ENCODE results near the gene ADCY4. TPM values are rescaled to one million over a fixed set of nuclear protein-coding genes. Genes with fewer than 3 reads are reported as not detected.

The ADCY4 gene
- total RNA-seq, 1 donor from 2014 or later, result 1.6 TPM

GRCh38 chr14:24299255-24300191 lies 35.3 kb downstream of the ADCY4 start, which contains the start of the genes DHRS1 and NOP9:
DHRS1 (minus strand) TSS chr14:24299780; CDS start chr14:24299106, 674 bp downstream.
NOP9 (plus strand) TSS chr14:24299850; CDS start chr14:24299955, 105 bp downstream.
- Mint-ChIP-seq H3K4me1 (peaks cover 36% of the 10 kb centered on the region), H3K36me3 (ENCODE audit: low read depth) (peaks cover 44% of the 10 kb centered on the region), H3K27me3 (no peaks in the 10 kb centered on the region), H3K27ac (peak within 1 kb of the TSS; percentile 91), H3K4me3 (peak within 1 kb of the TSS; percentile 86), H3K9me3 (no peaks in the 10 kb centered on the region)
- intact Hi-C loops (cut with micrococcal nuclease), result loop anchor here (1.0 to 2.0 kb wide), 4 partner anchors 9 to 153 kb away; partner anchors contain the start of genes CHMP4A, GMPR2, NEDD8 and PSME2
- DNase-seq, result peak; percentile 98

- Mint-ChIP-seq H3K9me3 (no peaks in the 10 kb centered on the region), H3K27ac (peak overlapping the region; percentile 91), H3K27me3 (no peaks in the 10 kb centered on the region), H3K4me1 (peaks cover 36% of the 10 kb centered on the region), H3K4me3 (peak overlapping the region; percentile 86), H3K36me3 (ENCODE audit: low read depth) (peaks cover 41% of the 10 kb centered on the region)
- DNase-seq, result peak; percentile 70
- intact Hi-C loops (cut with micrococcal nuclease), result loop anchor here (1.0 to 2.0 kb wide), 3 partner anchors 67 to 152 kb away; partner anchors contain the start of genes CHMP4A, GMPR2, NEDD8 and PSME2
These were observed 36.0 kb downstream of the ADCY4 start for GRCh38 chr14:24298892-24299254.

GRCh38 chr14:24297190-24297964 lies 37.5 kb downstream of the ADCY4 start:
- no peak for DNase-seq
- Mint-ChIP-seq H3K4me3 (peak overlapping the region; percentile 48), H3K4me1 (peaks cover 36% of the 10 kb centered on the region), H3K27ac (peak overlapping the region; percentile 83), H3K9me3 (no peaks in the 10 kb centered on the region), H3K36me3 (ENCODE audit: low read depth) (peaks cover 30% of the 10 kb centered on the region), H3K27me3 (peaks cover 2% of the 10 kb centered on the region)
- intact Hi-C loops (cut with micrococcal nuclease), result loop anchor here (1.0 to 2.0 kb wide), 2 partner anchors 54 to 81 kb away; partner anchors contain the start of gene MDP1

- Mint-ChIP-seq H3K4me1 (peaks cover 36% of the 10 kb centered on the region), H3K36me3 (ENCODE audit: low read depth) (peaks cover 28% of the 10 kb centered on the region), H3K9me3 (no peaks in the 10 kb centered on the region), H3K27me3 (peaks cover 2% of the 10 kb centered on the region), H3K4me3 (peak overlapping the region; percentile 16), H3K27ac (peak overlapping the region; percentile 83)
- intact Hi-C loops (cut with micrococcal nuclease), result loop anchor here (1.0 to 2.0 kb wide), 3 partner anchors 22 to 80 kb away; partner anchors contain the start of gene MDP1
- DNase-seq, result peak; percentile 91
These were observed 38.3 kb downstream of the ADCY4 start for GRCh38 chr14:24296341-24297157.

GRCh38 chr14:24293525-24293924 lies 41.3 kb downstream of the ADCY4 start:
- peaks cover 2% of the 10 kb centered on the region for H3K27me3 Mint-ChIP-seq
- H3K9me3 Mint-ChIP-seq, result no peaks in the 10 kb centered on the region
- DNase-seq, result no peak
- H3K4me3 Mint-ChIP-seq, result no peak overlapping the region
- H3K27ac Mint-ChIP-seq, result no peak overlapping the region
- peaks cover 43% of the 10 kb centered on the region for H3K36me3 Mint-ChIP-seq (ENCODE audit: low read depth)
- intact Hi-C loops (cut with micrococcal nuclease), result no loop called here
- H3K4me1 Mint-ChIP-seq, result peaks cover 35% of the 10 kb centered on the region

GRCh38 chr14:24292118-24292807 lies 42.6 kb downstream of the ADCY4 start:
- H3K36me3 Mint-ChIP-seq (ENCODE audit: low read depth), result peaks cover 44% of the 10 kb centered on the region
- H3K4me3 Mint-ChIP-seq, result no peak overlapping the region
- peaks cover 10% of the 10 kb centered on the region for H3K27me3 Mint-ChIP-seq
- intact Hi-C loops (cut with micrococcal nuclease), result no loop called here
- DNase-seq, result no peak
- peaks cover 35% of the 10 kb centered on the region for H3K4me1 Mint-ChIP-seq
- no peak overlapping the region for H3K27ac Mint-ChIP-seq
- no peaks in the 10 kb centered on the region for H3K9me3 Mint-ChIP-seq

GRCh38 chr14:24291446-24292117 lies 43.3 kb downstream of the ADCY4 start:
- H3K27me3 Mint-ChIP-seq, result peaks cover 10% of the 10 kb centered on the region

GRCh38 chr14:24290746-24291145 lies 44.1 kb downstream of the ADCY4 start:
- H3K4me3 Mint-ChIP-seq, result no peak overlapping the region
- H3K36me3 Mint-ChIP-seq (ENCODE audit: low read depth), result peaks cover 35% of the 10 kb centered on the region
- intact Hi-C loops (cut with micrococcal nuclease), result no loop called here
- H3K27me3 Mint-ChIP-seq, result peaks cover 15% of the 10 kb centered on the region
- H3K9me3 Mint-ChIP-seq, result no peaks in the 10 kb centered on the region
- H3K27ac Mint-ChIP-seq, result no peak overlapping the region
- peaks cover 22% of the 10 kb centered on the region for H3K4me1 Mint-ChIP-seq
- DNase-seq, result no peak

More at GRCh38 chr14:24291446-24292117, 43.3 kb downstream of the ADCY4 start:
- DNase-seq, result no peak
- Mint-ChIP-seq H3K9me3 (no peaks in the 10 kb centered on the region), H3K27ac (no peak overlapping the region), H3K4me1 (peaks cover 28% of the 10 kb centered on the region), H3K4me3 (no peak overlapping the region), H3K36me3 (ENCODE audit: low read depth) (peaks cover 42% of the 10 kb centered on the region)
- intact Hi-C loops (cut with micrococcal nuclease), result no loop called here

- Mint-ChIP-seq H3K9me3 (no peaks in the 10 kb centered on the region), H3K36me3 (ENCODE audit: low read depth) (peaks cover 33% of the 10 kb centered on the region), H3K27ac (no peak overlapping the region), H3K27me3 (peaks cover 19% of the 10 kb centered on the region), H3K4me1 (peaks cover 22% of the 10 kb centered on the region), H3K4me3 (no peak overlapping the region)
- DNase-seq, result peak; percentile 79
- intact Hi-C loops (cut with micrococcal nuclease), result loop anchor here (1.0 to 2.0 kb wide), 2 partner anchors 15 to 43 kb away; no protein-coding TSS in a partner anchor
These were observed 45.1 kb downstream of the ADCY4 start for GRCh38 chr14:24289649-24290280.

GRCh38 chr14:24286996-24287395 lies 47.9 kb downstream of the ADCY4 start:
- intact Hi-C loops (cut with micrococcal nuclease), result no loop called here
- no peak overlapping the region for H3K27ac Mint-ChIP-seq
- H3K9me3 Mint-ChIP-seq, result no peaks in the 10 kb centered on the region
- H3K4me1 Mint-ChIP-seq, result peaks cover 22% of the 10 kb centered on the region
- peaks cover 16% of the 10 kb centered on the region for H3K27me3 Mint-ChIP-seq
- H3K36me3 Mint-ChIP-seq (ENCODE audit: low read depth), result peaks cover 23% of the 10 kb centered on the region
- H3K4me3 Mint-ChIP-seq, result no peak overlapping the region
- DNase-seq, result no peak

- peaks cover 16% of the 10 kb centered on the region for H3K4me1 Mint-ChIP-seq
- no peak overlapping the region for H3K4me3 Mint-ChIP-seq
- no peak for DNase-seq
- H3K9me3 Mint-ChIP-seq, result no peaks in the 10 kb centered on the region
- peaks cover 11% of the 10 kb centered on the region for H3K36me3 Mint-ChIP-seq (ENCODE audit: low read depth)
- no peak overlapping the region for H3K27ac Mint-ChIP-seq
- intact Hi-C loops (cut with micrococcal nuclease), result no loop called here
- H3K27me3 Mint-ChIP-seq, result peaks cover 16% of the 10 kb centered on the region
These were observed 49.5 kb downstream of the ADCY4 start for GRCh38 chr14:24285351-24285750.
